Neural cell (in vitro differentiated cells): ENCODE results near the gene CPVL. TPM values are rescaled to one million over a fixed set of nuclear protein-coding genes. Genes with fewer than 3 reads are reported as not detected.

ENCODE experiments used
- H2AFZ ChIP-seq: fragments of 200-600, 300-800 bp; sonication (generic), shearing (Covaris generic); 2 replicates; pipeline ENCODE4 v1.6.0; 2014; ENCODE audit warnings: low read depth, mild to moderate bottlenecking, antibody characterized with exemption, low read length, moderate library complexity
- H3F3A ChIP-seq: fragments of 200-600 bp; shearing (Covaris generic); 2 replicates; pipeline ENCODE4 v1.6.1; 2016; ENCODE audit warnings: mild to moderate bottlenecking, moderate library complexity, mixed read lengths, antibody characterized with exemption, low read length; ENCODE audit not compliant: insufficient read depth, poor library complexity, severe bottlenecking
- H3K27ac ChIP-seq: fragments of 200-600, 300-800 bp; sonication (generic), shearing (Covaris generic); 2 replicates; pipeline ENCODE4 v1.5.1; 2014; ENCODE audit warnings: mild to moderate bottlenecking, low read length, moderate library complexity
- H3K27me3 ChIP-seq: fragments of 300-800, 200-600 bp; sonication (generic), shearing (Covaris generic); 2 replicates; pipeline ENCODE4 v1.6.0; 2014; ENCODE audit warnings: mild to moderate bottlenecking, low read depth, low read length, moderate library complexity; ENCODE audit not compliant: insufficient read depth
- H3K36me3 ChIP-seq: fragments of 300-800, 200-600 bp; sonication (generic), shearing (Covaris generic); 2 replicates; pipeline ENCODE4 v1.5.1; 2014; ENCODE audit warnings: mild to moderate bottlenecking, antibody characterized with exemption, low read length, moderate library complexity; ENCODE audit not compliant: insufficient read depth
- H3K4me2 ChIP-seq: fragments of 300-800, 200-600 bp; sonication (generic), shearing (Covaris generic); 2 replicates; pipeline ENCODE4 v1.6.0; 2014; ENCODE audit warnings: mild to moderate bottlenecking, low read length
- H3K4me3 ChIP-seq: fragments of 300-800, 200-600 bp; sonication (generic), shearing (Covaris generic); 2 replicates; pipeline ENCODE4 v1.5.1; 2014; ENCODE audit warnings: mild to moderate bottlenecking, low read length, moderate library complexity
- H3K79me2 ChIP-seq: fragments of 200-600 bp; shearing (Covaris generic); replicated peaks from 2 replicates; pipeline ENCODE4 v1.6.0; 2014; ENCODE audit warnings: mild to moderate bottlenecking, low read length, moderate library complexity; ENCODE audit not compliant: insufficient read depth
- H3K9ac ChIP-seq: fragments of 300-800, 200-600 bp; sonication (generic), shearing (Covaris generic); 2 replicates; pipeline ENCODE4 v1.6.1; 2016; ENCODE audit warnings: mild to moderate bottlenecking, low read length, mixed read lengths
- H3K9me2 ChIP-seq: fragments of 200-600 bp; shearing (Covaris generic); 2 replicates; pipeline ENCODE4 v1.6.1; 2016; ENCODE audit warnings: mild to moderate bottlenecking, low read length, mixed read lengths; ENCODE audit not compliant: insufficient read depth
- H3K9me3 ChIP-seq: fragments of 200-600, 300-800 bp; sonication (generic), shearing (Covaris generic); 2 replicates; pipeline ENCODE4 v1.6.1; 2016; ENCODE audit warnings: mild to moderate bottlenecking, mixed run types, low read length, moderate library complexity, mixed read lengths
- H4K20me1 ChIP-seq: fragments of 200-600 bp; shearing (Covaris generic); 2 replicates; pipeline ENCODE4 v1.6.1; 2016; ENCODE audit warnings: mild to moderate bottlenecking, mixed run types; ENCODE audit not compliant: insufficient read depth
- EP300 ChIP-seq: fragments of 450-650 bp; conservative IDR thresholded peaks from 2 replicates; pipeline ENCODE4 v1.6.1; 2014; ENCODE audit warnings: antibody characterized with exemption, mild to moderate bottlenecking, moderate library complexity; ENCODE audit not compliant: poor library complexity, severe bottlenecking
- EZH2 ChIP-seq: fragments of 200-600, 300-800 bp; shearing (Covaris generic), sonication (generic); IDR thresholded peaks from 2 replicates; pipeline ENCODE4 v1.6.1; 2014; ENCODE audit warnings: antibody characterized with exemption, low read length, borderline replicate concordance, mild to moderate bottlenecking; ENCODE audit not compliant: insufficient read depth, poor library complexity, severe bottlenecking
- MXI1 ChIP-seq: fragments of 450-650 bp; conservative IDR thresholded peaks from 2 replicates; pipeline ENCODE4 v1.6.1; 2014; ENCODE audit warnings: antibody characterized with exemption, mild to moderate bottlenecking; ENCODE audit not compliant: poor library complexity, severe bottlenecking
- POLR2AphosphoS5 ChIP-seq: IDR thresholded peaks from 2 replicates; pipeline ENCODE4 v1.6.1; 2012
- RAD21 ChIP-seq: fragments of 450-650 bp; conservative IDR thresholded peaks from 2 replicates; pipeline ENCODE4 v1.6.1; 2014; ENCODE audit warnings: antibody characterized with exemption, mild to moderate bottlenecking, moderate library complexity
- SMC3 ChIP-seq: fragments of 450-650 bp; conservative IDR thresholded peaks from 2 replicates; pipeline ENCODE4 v1.6.1; 2014; ENCODE audit warnings: antibody characterized with exemption, mild to moderate bottlenecking, moderate library complexity; ENCODE audit not compliant: poor library complexity
- TAF1 ChIP-seq: IDR thresholded peaks from 2 replicates; pipeline ENCODE4 v1.6.1; 2012; ENCODE audit warnings: low read depth
- polyA plus RNA-seq: library from polyadenylated mRNA; depleted of rRNA; stranded (reverse); fragments of >200 nt; gene quantifications from 2 replicates; pipeline ENCODE4 v1.2.3, GENCODE V29; 2014
- TF ChIP-seq, protein P1 (sequence below): fragments of 450-650 bp; IDR thresholded peaks from 2 replicates; pipeline ENCODE4 v1.5.1; 2014; ENCODE audit warnings: antibody characterized with exemption, mild to moderate bottlenecking, moderate library complexity; ENCODE audit not compliant: poor library complexity, severe bottlenecking
- TF ChIP-seq, protein P2 (sequence below): IDR thresholded peaks from 2 replicates; pipeline ENCODE4 v1.6.1; 2012; ENCODE audit warnings: borderline replicate concordance

The CPVL gene
- polyA plus RNA-seq, 1 donor from 2014 or later: 13.0 TPM

DNA sequence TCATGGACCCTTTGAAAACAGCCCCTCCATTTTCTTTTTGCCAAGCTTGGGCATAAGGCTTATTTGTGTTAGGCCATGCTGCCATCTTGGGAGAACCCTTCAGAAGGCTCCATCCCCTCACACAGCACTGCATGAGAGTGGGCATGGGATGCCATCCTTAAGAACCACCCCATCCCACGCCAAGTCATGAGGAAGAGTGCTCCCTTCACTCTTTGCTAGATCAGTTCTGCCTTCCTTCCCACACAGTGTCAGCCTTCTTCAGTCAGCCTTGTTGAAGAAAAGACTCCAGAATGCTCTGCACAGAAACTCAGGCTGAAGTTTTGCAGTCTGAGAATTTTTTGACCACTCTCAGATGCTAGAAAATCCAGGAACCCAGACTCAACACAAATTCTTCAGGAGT, 32.8 kb upstream of the CPVL start:
- Histone ChIP-seq H3K4me3 (no peak overlapping the region), H3K27ac (no peak overlapping the region), H3K9me3 (no peaks in the 10 kb centered on the region), H3K4me2 (no peak overlapping the region), H3K79me2 (no peaks in the 10 kb centered on the region), H2AFZ (no peak overlapping the region), H3K9ac (no peak overlapping the region), H3K9me2 (no peaks in the 10 kb centered on the region), H3F3A (no peaks in the 10 kb centered on the region), H3K27me3 (no peaks in the 10 kb centered on the region), H4K20me1 (no peaks in the 10 kb centered on the region), H3K36me3 (peaks cover 6% of the 10 kb centered on the region)
- TF ChIP-seq POLR2AphosphoS5: no peak
- TF ChIP-seq, protein P1, sequence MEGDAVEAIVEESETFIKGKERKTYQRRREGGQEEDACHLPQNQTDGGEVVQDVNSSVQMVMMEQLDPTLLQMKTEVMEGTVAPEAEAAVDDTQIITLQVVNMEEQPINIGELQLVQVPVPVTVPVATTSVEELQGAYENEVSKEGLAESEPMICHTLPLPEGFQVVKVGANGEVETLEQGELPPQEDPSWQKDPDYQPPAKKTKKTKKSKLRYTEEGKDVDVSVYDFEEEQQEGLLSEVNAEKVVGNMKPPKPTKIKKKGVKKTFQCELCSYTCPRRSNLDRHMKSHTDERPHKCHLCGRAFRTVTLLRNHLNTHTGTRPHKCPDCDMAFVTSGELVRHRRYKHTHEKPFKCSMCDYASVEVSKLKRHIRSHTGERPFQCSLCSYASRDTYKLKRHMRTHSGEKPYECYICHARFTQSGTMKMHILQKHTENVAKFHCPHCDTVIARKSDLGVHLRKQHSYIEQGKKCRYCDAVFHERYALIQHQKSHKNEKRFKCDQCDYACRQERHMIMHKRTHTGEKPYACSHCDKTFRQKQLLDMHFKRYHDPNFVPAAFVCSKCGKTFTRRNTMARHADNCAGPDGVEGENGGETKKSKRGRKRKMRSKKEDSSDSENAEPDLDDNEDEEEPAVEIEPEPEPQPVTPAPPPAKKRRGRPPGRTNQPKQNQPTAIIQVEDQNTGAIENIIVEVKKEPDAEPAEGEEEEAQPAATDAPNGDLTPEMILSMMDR: no peak
- TF ChIP-seq EZH2: no peak
- no peak for TF ChIP-seq MXI1
- TF ChIP-seq SMC3: no peak
- TF ChIP-seq EP300: no peak
- TF ChIP-seq, protein P2, sequence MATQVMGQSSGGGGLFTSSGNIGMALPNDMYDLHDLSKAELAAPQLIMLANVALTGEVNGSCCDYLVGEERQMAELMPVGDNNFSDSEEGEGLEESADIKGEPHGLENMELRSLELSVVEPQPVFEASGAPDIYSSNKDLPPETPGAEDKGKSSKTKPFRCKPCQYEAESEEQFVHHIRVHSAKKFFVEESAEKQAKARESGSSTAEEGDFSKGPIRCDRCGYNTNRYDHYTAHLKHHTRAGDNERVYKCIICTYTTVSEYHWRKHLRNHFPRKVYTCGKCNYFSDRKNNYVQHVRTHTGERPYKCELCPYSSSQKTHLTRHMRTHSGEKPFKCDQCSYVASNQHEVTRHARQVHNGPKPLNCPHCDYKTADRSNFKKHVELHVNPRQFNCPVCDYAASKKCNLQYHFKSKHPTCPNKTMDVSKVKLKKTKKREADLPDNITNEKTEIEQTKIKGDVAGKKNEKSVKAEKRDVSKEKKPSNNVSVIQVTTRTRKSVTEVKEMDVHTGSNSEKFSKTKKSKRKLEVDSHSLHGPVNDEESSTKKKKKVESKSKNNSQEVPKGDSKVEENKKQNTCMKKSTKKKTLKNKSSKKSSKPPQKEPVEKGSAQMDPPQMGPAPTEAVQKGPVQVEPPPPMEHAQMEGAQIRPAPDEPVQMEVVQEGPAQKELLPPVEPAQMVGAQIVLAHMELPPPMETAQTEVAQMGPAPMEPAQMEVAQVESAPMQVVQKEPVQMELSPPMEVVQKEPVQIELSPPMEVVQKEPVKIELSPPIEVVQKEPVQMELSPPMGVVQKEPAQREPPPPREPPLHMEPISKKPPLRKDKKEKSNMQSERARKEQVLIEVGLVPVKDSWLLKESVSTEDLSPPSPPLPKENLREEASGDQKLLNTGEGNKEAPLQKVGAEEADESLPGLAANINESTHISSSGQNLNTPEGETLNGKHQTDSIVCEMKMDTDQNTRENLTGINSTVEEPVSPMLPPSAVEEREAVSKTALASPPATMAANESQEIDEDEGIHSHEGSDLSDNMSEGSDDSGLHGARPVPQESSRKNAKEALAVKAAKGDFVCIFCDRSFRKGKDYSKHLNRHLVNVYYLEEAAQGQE: no peak
- no peak for TF ChIP-seq TAF1
- TF ChIP-seq RAD21: no peak

DNA sequence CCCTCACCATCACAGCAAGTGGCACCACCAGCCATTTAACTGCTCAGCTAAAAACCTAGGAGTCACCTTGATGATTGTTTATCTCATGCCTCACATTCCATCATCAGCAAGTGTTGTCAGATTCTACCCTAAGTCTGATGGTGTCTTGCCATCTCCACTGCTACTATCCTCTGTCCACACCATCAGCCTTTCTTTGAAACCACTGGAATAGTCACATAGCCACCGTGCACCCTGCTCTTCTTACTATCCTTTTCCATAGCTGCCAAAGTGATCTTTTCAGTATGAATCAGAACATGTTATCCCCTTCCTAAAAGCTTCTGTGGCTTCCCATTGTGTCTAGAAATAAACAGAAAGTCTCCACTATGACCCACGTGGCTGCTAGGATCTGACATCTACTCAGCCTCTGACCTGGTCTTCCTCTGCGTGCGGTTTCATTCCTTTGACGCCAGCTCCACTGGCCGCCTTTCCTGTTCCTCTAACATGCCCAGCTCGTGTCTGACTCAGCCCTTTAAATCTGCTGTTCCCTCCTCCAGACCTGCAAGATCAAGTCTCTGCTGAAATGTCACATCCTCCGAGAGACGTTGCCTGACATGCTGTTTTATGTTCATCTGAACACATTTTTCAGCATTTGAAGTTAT, 31.7 kb upstream of the CPVL start:
- no peaks in the 10 kb centered on the region for H4K20me1 ChIP-seq
- TF ChIP-seq, protein P1: no peak
- TF ChIP-seq MXI1 (no peak), TAF1 (no peak), EP300 (no peak), EZH2 (no peak), SMC3 (no peak), RAD21 (no peak), POLR2AphosphoS5 (no peak)
- TF ChIP-seq, protein P2: no peak
- no peaks in the 10 kb centered on the region for H3K9me3 ChIP-seq

More for the DNA sequence above, 31.7 kb upstream of the CPVL start:
- Histone ChIP-seq H3F3A (no peaks in the 10 kb centered on the region), H3K4me3 (no peak overlapping the region), H3K36me3 (peaks cover 6% of the 10 kb centered on the region), H2AFZ (no peak overlapping the region), H3K9ac (no peak overlapping the region), H3K27ac (no peak overlapping the region), H3K79me2 (no peaks in the 10 kb centered on the region), H3K27me3 (no peaks in the 10 kb centered on the region), H3K4me2 (no peak overlapping the region), H3K9me2 (no peaks in the 10 kb centered on the region)
